IPS-18c (cell line): Measurements from ENCODE around the gene KRTAP1-4.
"Not testable (repeated sequence)": the region's sequence is repeated elsewhere in the genome, so short reads cannot be mapped to it uniquely, and the experiment has no call there.

Experiments
- H3K4me3 ChIP-seq: 2 replicates; pipeline ENCODE4 v1.7.0; 2013; ENCODE audit warnings: low read depth, mild to moderate bottlenecking, low read length, moderate library complexity; ENCODE audit not compliant: insufficient read depth
- H3K9me3 ChIP-seq: one replicate; pipeline ENCODE4 v1.6.1; 2013; ENCODE audit warnings: mild to moderate bottlenecking, low read length, moderate library complexity; ENCODE audit not compliant: control insufficient read depth, insufficient read depth

The KRTAP1-4 gene

DNA sequence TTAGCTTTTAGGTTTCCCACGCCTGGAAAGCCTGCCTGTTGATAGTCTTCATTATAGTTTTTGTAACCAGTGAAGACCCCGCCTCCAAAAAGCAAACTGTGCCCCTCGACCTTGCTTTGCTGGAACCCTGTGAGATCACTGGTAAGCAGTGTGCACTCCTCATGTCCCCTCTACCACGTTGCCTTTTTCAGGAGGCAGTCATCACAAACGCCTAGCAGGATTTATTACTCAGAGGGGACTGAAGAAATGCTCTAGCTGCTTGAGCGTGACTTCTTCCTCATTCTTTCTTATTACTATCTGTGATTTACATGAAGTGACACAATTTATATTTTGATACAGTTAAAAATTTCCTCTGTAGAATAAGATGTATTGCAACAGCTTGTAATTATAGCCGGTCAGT lies 14.5 kb downstream of the KRTAP1-4 start:
- Histone ChIP-seq H3K4me3 (no peak overlapping the region), H3K9me3 (no peaks in the 10 kb centered on the region)

- H3K4me3 ChIP-seq: no peak overlapping the region
- H3K9me3 ChIP-seq: no peaks in the 10 kb centered on the region
These were observed 16.4 kb downstream of the KRTAP1-4 start for GRCh38 chr17:41013606-41014005.

GRCh38 chr17:41013181-41013580 lies 16.8 kb downstream of the KRTAP1-4 start:
- Histone ChIP-seq H3K9me3 (no peaks in the 10 kb centered on the region), H3K4me3 (no peak overlapping the region)

GRCh38 chr17:41012326-41013120 lies 17.5 kb downstream of the KRTAP1-4 start:
- H3K4me3 ChIP-seq: no peak overlapping the region
- H3K9me3 ChIP-seq: no peaks in the 10 kb centered on the region

GRCh38 chr17:41010441-41010840 lies 19.6 kb downstream of the KRTAP1-4 start:
- Histone ChIP-seq H3K9me3 (no peaks in the 10 kb centered on the region), H3K4me3 (no peak overlapping the region)

DNA sequence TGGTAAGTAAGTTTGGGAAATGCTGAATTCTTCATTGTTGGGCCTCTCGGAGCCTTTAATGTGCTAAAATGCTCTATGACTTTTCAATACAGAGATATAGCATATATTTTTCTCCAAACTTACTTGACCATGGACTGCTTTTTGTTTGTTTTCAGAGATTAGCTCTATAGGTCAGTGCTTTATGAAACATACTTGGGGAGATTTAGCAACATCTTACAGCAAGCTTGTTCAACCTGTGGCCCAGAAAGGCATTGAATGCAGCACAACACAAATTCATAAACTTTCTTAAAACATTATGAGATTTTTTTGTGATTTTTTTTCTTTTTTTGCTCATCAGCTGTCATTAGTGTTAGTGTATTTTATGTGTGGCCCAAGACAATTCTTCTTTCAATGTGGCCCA lies 20.1 kb downstream of the KRTAP1-4 start:
- Histone ChIP-seq H3K4me3 (no peak overlapping the region), H3K9me3 (no peaks in the 10 kb centered on the region)

- no peak overlapping the region for H3K4me3 ChIP-seq
- H3K9me3 ChIP-seq: no peaks in the 10 kb centered on the region
These were observed 20.7 kb downstream of the KRTAP1-4 start for GRCh38 chr17:41009301-41009760.

GRCh38 chr17:41008811-41009210 lies 21.2 kb downstream of the KRTAP1-4 start, which contains the start of gene KRTAP3-1:
Gene KRTAP3-1, minus strand, starts transcription at chr17:41009128. Its CDS starts 54 bp downstream, at chr17:41009074.
- no peak within 1 kb of the TSS for H3K4me3 ChIP-seq
- no peaks in the 10 kb centered on the region for H3K9me3 ChIP-seq

GRCh38 chr17:41004397-41004796 lies 25.6 kb downstream of the KRTAP1-4 start:
- no peaks in the 10 kb centered on the region for H3K9me3 ChIP-seq
- H3K4me3 ChIP-seq: no peak overlapping the region

- no peak overlapping the region for H3K4me3 ChIP-seq
- H3K9me3 ChIP-seq: no peaks in the 10 kb centered on the region
These were observed 26.1 kb downstream of the KRTAP1-4 start for GRCh38 chr17:41003926-41004325.

GRCh38 chr17:41002814-41003213 lies 27.2 kb downstream of the KRTAP1-4 start:
- no peak overlapping the region for H3K4me3 ChIP-seq
- H3K9me3 ChIP-seq: no peaks in the 10 kb centered on the region

DNA sequence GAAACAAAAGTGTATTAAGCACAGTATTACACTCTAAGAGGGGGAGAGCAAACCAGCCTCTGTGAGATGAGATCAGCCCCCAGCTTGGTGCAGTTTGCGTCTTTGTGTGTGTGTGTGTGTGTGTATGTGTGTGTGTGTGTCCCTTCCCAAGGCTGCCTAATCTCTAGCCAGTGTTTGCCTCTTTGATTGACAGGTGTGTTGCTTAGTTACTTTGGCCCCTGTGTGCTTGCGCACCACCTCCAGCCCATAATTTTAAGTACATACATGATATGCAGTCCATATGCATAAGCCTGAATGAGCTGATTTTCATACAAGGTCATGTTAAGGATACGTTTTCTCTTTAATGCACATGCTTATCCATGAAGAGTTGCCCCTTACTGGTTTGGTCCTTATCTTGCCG lies 28.2 kb downstream of the KRTAP1-4 start:
- no peak overlapping the region for H3K4me3 ChIP-seq
- no peaks in the 10 kb centered on the region for H3K9me3 ChIP-seq

GRCh38 chr17:40999563-40999962 lies 30.4 kb downstream of the KRTAP1-4 start, which contains the start of gene KRTAP3-2:
Gene KRTAP3-2, minus strand, starts transcription at chr17:40999906. Its CDS starts 53 bp downstream, at chr17:40999853.
- not testable (repeated sequence) for H3K9me3 ChIP-seq, H3K4me3 ChIP-seq

GRCh38 chr17:40997361-40997760 lies 32.6 kb downstream of the KRTAP1-4 start:
- no peaks in the 10 kb centered on the region for H3K9me3 ChIP-seq
- no peak overlapping the region for H3K4me3 ChIP-seq

DNA sequence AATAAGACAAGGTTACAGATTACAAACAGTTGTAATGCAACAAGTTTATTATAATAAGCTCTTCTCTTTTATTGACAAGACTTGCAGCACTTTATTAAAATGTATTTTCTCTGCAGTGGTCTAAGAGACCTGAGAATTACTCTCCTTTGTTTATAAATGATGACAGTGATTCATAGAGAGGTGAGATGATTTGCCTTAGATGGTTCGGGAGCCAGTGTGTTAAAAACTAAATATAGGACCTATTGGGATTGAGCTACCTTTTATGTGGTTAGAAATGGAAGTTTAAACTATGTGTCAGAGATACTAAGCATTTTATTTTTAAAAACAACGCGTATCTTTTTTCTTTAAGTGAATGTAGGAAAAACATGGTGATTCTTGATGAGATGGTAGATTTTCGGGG lies 33.2 kb downstream of the KRTAP1-4 start:
- Histone ChIP-seq H3K4me3 (no peak overlapping the region), H3K9me3 (no peaks in the 10 kb centered on the region)

- Histone ChIP-seq H3K4me3 (no peak overlapping the region), H3K9me3 (no peaks in the 10 kb centered on the region)
These were observed 34.9 kb downstream of the KRTAP1-4 start for GRCh38 chr17:40995116-40995515.

DNA sequence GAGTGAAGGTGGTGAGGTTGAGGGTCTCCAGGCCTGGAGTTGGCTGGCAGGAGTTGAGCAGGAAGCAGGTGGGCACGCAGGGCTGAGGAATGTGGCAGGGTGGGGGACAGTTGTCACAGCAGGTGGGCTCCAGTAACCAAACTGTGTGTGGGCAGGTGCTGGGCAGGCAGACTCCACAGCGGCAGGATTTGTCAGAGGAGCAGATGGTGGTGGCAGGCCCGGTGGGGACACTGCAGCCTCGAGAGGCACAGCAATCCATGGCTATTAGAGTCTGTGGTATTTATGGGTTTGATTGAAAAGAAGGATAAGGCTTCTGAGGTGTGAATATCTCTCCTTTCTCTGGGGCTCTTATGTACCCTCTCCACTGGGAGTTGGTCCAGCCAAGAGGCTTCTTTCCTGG lies 36.2 kb downstream of the KRTAP1-4 start, which contains the start of gene KRTAP3-3:
KRTAP3-3 (minus strand) TSS at position 326 of the 400 bp plus-strand sequence; CDS start at position 259, 67 bp downstream.
- no peak within 1 kb of the TSS for H3K4me3 ChIP-seq
- H3K9me3 ChIP-seq: no peaks in the 10 kb centered on the region

- Histone ChIP-seq H3K4me3 (no peak overlapping the region), H3K9me3 (no peaks in the 10 kb centered on the region)
These were observed 36.9 kb downstream of the KRTAP1-4 start for GRCh38 chr17:40993084-40993483.
